ENCODE measurements around the gene POLDIP3.
A peak's percentile ranks its signal among the peaks of the same experiment; 100 is the strongest.

GRCh38 chr22:42643634-42644421, 29.1 kb upstream of the POLDIP3 start:
- TF ChIP-seq POLR2AphosphoS5 (IDR thresholded peaks at IDR 0.05; ENCODE audit: low read depth, low read length) (no peak), POLR2A (IDR thresholded peaks at IDR 0.05; ENCODE audit: low read depth, low read length) (0 out of 2 replicates have a peak, but pooled peaks have one; percentile 1)
